ENCODE measurements around the gene WDPCP. TPM values are rescaled to one million over a fixed set of nuclear protein-coding genes. Genes with fewer than 3 reads are reported as not detected.

The WDPCP gene
- total and polyA plus RNA-seq, 2 of the 13 experiments (the other 11 are each of a cell fraction or from before 2014, with no cell fraction given), result 2.9 to 5.2 TPM

DNA sequence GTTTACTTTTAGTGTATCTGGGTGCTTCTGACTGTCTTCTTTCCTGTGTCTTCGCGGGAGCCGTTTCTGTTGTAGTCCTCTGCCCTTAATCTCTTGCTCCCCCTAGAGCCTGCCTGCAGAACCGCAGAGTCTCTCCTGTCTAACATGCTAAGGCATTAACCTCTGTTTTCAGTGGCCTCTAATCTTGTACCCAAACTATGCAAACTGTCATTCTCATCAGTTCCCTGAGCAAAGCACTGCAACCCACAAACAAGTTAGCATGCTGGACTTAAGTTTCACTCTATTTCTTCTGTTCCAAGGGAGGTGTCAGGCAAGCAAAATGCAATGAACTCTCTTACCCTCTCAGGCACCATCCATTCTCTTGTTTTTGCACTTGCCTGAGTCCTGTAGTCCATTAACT is 399.3 kb downstream of the WDPCP start (continued):
- TF ChIP-seq, protein P1, sequence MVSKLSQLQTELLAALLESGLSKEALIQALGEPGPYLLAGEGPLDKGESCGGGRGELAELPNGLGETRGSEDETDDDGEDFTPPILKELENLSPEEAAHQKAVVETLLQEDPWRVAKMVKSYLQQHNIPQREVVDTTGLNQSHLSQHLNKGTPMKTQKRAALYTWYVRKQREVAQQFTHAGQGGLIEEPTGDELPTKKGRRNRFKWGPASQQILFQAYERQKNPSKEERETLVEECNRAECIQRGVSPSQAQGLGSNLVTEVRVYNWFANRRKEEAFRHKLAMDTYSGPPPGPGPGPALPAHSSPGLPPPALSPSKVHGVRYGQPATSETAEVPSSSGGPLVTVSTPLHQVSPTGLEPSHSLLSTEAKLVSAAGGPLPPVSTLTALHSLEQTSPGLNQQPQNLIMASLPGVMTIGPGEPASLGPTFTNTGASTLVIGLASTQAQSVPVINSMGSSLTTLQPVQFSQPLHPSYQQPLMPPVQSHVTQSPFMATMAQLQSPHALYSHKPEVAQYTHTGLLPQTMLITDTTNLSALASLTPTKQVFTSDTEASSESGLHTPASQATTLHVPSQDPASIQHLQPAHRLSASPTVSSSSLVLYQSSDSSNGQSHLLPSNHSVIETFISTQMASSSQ (IDR thresholded peaks at IDR 0.05; ENCODE audit: low read depth), result no peak
- TF ChIP-seq, protein P1 (CRISPR knock-in tag; IDR thresholded peaks at IDR 0.05; ENCODE audit: borderline replicate concordance), result no peak
- TF ChIP-seq LCORL (IDR thresholded peaks at IDR 0.05) (no peak), LCORL (CRISPR knock-in tag; IDR thresholded peaks at IDR 0.05) (0 out of 2 replicates have a peak, but pooled peaks have one; percentile 35), ZNF777 (CRISPR knock-in tag; IDR thresholded peaks at IDR 0.05) (no peak), HDAC2 (CRISPR knock-in tag; IDR thresholded peaks at IDR 0.05) (peak; percentile 64; the same call in 1 of the 2 replicates), STAG1 (CRISPR knock-in tag; IDR thresholded peaks at IDR 0.05) (peak; percentile 88), RAD21 (CRISPR knock-in tag; IDR thresholded peaks at IDR 0.05) (peak; percentile 68), ZNF605 (CRISPR knock-in tag; IDR thresholded peaks at IDR 0.05) (no peak), KDM3A (CRISPR knock-in tag; IDR thresholded peaks at IDR 0.05; ENCODE audit: low read depth) (no peak), ZNF501 (CRISPR knock-in tag; IDR thresholded peaks at IDR 0.05) (no peak), ZNF556 (CRISPR knock-in tag; IDR thresholded peaks at IDR 0.05; ENCODE audit: borderline replicate concordance) (no peak), POGZ (CRISPR knock-in tag; IDR thresholded peaks at IDR 0.05) (peak; percentile 70)
- TF ChIP-seq, protein P2, sequence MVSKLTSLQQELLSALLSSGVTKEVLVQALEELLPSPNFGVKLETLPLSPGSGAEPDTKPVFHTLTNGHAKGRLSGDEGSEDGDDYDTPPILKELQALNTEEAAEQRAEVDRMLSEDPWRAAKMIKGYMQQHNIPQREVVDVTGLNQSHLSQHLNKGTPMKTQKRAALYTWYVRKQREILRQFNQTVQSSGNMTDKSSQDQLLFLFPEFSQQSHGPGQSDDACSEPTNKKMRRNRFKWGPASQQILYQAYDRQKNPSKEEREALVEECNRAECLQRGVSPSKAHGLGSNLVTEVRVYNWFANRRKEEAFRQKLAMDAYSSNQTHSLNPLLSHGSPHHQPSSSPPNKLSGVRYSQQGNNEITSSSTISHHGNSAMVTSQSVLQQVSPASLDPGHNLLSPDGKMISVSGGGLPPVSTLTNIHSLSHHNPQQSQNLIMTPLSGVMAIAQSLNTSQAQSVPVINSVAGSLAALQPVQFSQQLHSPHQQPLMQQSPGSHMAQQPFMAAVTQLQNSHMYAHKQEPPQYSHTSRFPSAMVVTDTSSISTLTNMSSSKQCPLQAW (CRISPR knock-in tag; IDR thresholded peaks at IDR 0.05), result no peak
- TF ChIP-seq, protein P3, sequence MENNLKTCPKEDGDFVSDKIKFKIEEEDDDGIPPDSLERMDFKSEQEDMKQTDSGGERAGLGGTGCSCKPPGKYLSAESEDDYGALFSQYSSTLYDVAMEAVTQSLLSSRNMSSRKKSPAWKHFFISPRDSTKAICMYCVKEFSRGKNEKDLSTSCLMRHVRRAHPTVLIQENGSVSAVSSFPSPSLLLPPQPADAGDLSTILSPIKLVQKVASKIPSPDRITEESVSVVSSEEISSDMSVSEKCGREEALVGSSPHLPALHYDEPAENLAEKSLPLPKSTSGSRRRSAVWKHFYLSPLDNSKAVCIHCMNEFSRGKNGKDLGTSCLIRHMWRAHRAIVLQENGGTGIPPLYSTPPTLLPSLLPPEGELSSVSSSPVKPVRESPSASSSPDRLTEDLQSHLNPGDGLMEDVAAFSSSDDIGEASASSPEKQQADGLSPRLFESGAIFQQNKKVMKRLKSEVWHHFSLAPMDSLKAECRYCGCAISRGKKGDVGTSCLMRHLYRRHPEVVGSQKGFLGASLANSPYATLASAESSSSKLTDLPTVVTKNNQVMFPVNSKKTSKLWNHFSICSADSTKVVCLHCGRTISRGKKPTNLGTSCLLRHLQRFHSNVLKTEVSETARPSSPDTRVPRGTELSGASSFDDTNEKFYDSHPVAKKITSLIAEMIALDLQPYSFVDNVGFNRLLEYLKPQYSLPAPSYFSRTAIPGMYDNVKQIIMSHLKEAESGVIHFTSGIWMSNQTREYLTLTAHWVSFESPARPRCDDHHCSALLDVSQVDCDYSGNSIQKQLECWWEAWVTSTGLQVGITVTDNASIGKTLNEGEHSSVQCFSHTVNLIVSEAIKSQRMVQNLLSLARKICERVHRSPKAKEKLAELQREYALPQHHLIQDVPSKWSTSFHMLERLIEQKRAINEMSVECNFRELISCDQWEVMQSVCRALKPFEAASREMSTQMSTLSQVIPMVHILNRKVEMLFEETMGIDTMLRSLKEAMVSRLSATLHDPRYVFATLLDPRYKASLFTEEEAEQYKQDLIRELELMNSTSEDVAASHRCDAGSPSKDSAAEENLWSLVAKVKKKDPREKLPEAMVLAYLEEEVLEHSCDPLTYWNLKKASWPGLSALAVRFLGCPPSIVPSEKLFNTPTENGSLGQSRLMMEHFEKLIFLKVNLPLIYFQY (CRISPR knock-in tag; IDR thresholded peaks at IDR 0.05; ENCODE audit: borderline replicate concordance), result no peak
- TF ChIP-seq, protein P4, sequence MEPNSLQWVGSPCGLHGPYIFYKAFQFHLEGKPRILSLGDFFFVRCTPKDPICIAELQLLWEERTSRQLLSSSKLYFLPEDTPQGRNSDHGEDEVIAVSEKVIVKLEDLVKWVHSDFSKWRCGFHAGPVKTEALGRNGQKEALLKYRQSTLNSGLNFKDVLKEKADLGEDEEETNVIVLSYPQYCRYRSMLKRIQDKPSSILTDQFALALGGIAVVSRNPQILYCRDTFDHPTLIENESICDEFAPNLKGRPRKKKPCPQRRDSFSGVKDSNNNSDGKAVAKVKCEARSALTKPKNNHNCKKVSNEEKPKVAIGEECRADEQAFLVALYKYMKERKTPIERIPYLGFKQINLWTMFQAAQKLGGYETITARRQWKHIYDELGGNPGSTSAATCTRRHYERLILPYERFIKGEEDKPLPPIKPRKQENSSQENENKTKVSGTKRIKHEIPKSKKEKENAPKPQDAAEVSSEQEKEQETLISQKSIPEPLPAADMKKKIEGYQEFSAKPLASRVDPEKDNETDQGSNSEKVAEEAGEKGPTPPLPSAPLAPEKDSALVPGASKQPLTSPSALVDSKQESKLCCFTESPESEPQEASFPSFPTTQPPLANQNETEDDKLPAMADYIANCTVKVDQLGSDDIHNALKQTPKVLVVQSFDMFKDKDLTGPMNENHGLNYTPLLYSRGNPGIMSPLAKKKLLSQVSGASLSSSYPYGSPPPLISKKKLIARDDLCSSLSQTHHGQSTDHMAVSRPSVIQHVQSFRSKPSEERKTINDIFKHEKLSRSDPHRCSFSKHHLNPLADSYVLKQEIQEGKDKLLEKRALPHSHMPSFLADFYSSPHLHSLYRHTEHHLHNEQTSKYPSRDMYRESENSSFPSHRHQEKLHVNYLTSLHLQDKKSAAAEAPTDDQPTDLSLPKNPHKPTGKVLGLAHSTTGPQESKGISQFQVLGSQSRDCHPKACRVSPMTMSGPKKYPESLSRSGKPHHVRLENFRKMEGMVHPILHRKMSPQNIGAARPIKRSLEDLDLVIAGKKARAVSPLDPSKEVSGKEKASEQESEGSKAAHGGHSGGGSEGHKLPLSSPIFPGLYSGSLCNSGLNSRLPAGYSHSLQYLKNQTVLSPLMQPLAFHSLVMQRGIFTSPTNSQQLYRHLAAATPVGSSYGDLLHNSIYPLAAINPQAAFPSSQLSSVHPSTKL (CRISPR knock-in tag; IDR thresholded peaks at IDR 0.05), result peak; percentile 45; the same call in 1 of the 2 replicates

Measured in HepG2 (cell line).